SU-DHL-6 (cell line): ENCODE results near the gene SLCO3A1.

Experiments used
- H2AFZ ChIP-seq: fragments of 200-600 bp; sonication (generic); 2 replicates; pipeline ENCODE4 v1.6.1; 2014; ENCODE audit warnings: low read depth, mild to moderate bottlenecking, moderate library complexity, mixed read lengths, antibody characterized with exemption, low read length; ENCODE audit not compliant: severe bottlenecking
- H3F3A ChIP-seq: fragments of 200-600 bp; shearing (Covaris generic); 2 replicates; pipeline ENCODE4 v1.6.0; 2016; ENCODE audit warnings: antibody characterized with exemption, mild to moderate bottlenecking; ENCODE audit not compliant: insufficient read depth
- H3K27ac ChIP-seq: fragments of 200-600 bp; sonication (generic); 2 replicates; pipeline ENCODE4 v1.5.1; 2016; ENCODE audit warnings: low read depth, mild to moderate bottlenecking, low read length, moderate library complexity, mixed read lengths
- H3K27me3 ChIP-seq: fragments of 200-600 bp; sonication (generic), shearing (Covaris generic); 2 replicates; pipeline ENCODE4 v1.6.0; 2014; ENCODE audit warnings: mild to moderate bottlenecking, low read length
- H3K36me3 ChIP-seq: fragments of 200-600 bp; sonication (generic); 2 replicates; pipeline ENCODE4 v1.6.1; 2014; ENCODE audit warnings: mild to moderate bottlenecking, low read length, mixed read lengths
- H3K4me2 ChIP-seq: fragments of 300-600, 200-600 bp; shearing (Covaris generic), sonication (generic); 2 replicates; pipeline ENCODE4 v1.6.0; 2014; ENCODE audit warnings: low read length, low read depth, mild to moderate bottlenecking; ENCODE audit not compliant: poor library complexity, severe bottlenecking
- H3K4me3 ChIP-seq: fragments of 200-600 bp; sonication (generic); 2 replicates; pipeline ENCODE4 v1.5.1; 2014; ENCODE audit warnings: antibody characterized with exemption, low read length, mild to moderate bottlenecking, mixed read lengths; ENCODE audit not compliant: insufficient read depth, poor library complexity, severe bottlenecking
- H3K79me2 ChIP-seq: fragments of 200-600 bp; sonication (generic); 2 replicates; pipeline ENCODE4 v1.6.1; 2014; ENCODE audit warnings: mild to moderate bottlenecking, low read length, moderate library complexity; ENCODE audit not compliant: insufficient read depth
- H3K9ac ChIP-seq: fragments of 200-600 bp; sonication (generic); 2 replicates; pipeline ENCODE4 v1.7.0; 2014; ENCODE audit warnings: mild to moderate bottlenecking, low read length
- H3K9me2 ChIP-seq: fragments of 200-600 bp; sonication (generic); replicated peaks from 2 replicates; pipeline ENCODE4 v1.6.1; 2014; ENCODE audit warnings: low read length; ENCODE audit not compliant: insufficient read depth
- H3K9me3 ChIP-seq: fragments of 200-600 bp; sonication (generic); 2 replicates; pipeline ENCODE4 v1.6.1; 2014; ENCODE audit warnings: low read length, mixed read lengths; ENCODE audit not compliant: insufficient read depth
- H4K20me1 ChIP-seq: fragments of 200-600 bp; sonication (generic); 2 replicates; pipeline ENCODE4 v1.6.1; 2014; ENCODE audit warnings: low read depth, mild to moderate bottlenecking, antibody characterized with exemption, low read length, moderate library complexity, mixed read lengths
- EZH2phosphoT487 ChIP-seq: fragments of 200-600 bp; sonication (generic), shearing (Covaris generic); conservative IDR thresholded peaks from 2 replicates; pipeline ENCODE4 v1.6.1; 2018; ENCODE audit warnings: mild to moderate bottlenecking, antibody characterized with exemption, low read length, moderate library complexity, mixed read lengths
- TF ChIP-seq, protein P1 (sequence below): fragments of 200-600 bp; sonication (generic); IDR thresholded peaks from one replicate; pipeline ENCODE4 v1.5.1; 2017; ENCODE audit warnings: antibody characterized with exemption, mild to moderate bottlenecking, low read length, moderate library complexity; ENCODE audit not compliant: insufficient read depth, poor library complexity, severe bottlenecking

The SLCO3A1 gene

DNA sequence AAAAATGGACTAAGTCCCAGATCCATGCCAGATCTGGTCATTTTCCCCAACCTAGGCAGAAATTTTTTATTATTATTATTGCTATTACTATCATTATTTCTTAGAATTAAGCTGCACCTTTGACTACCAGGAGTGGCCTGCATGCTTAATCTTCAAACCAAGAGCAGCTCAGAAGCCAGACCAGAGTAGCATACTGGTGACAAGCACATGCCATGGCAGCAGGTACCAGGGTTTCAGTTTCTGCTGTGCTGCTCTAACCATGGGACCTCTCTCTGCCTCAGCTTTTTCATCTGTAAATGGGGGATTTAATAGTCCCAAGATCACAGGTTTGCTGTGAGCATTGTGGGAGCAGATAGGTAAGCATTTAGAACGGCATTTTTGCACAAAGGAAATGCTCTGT is 262.3 kb downstream of the SLCO3A1 start:
- no peaks in the 10 kb centered on the region for H3K9me3 ChIP-seq
- H4K20me1 ChIP-seq, result no peaks in the 10 kb centered on the region
- no peaks in the 10 kb centered on the region for H3K79me2 ChIP-seq
- no peak overlapping the region for H2AFZ ChIP-seq
- H3F3A ChIP-seq, result no peaks in the 10 kb centered on the region
- no peak overlapping the region for H3K9ac ChIP-seq
- H3K9me2 ChIP-seq, result no peaks in the 10 kb centered on the region
- H3K4me2 ChIP-seq, result no peak overlapping the region
- H3K4me3 ChIP-seq, result no peak overlapping the region
- H3K36me3 ChIP-seq, result no peaks in the 10 kb centered on the region
- no peak for TF ChIP-seq EZH2phosphoT487
- TF ChIP-seq, protein P1, sequence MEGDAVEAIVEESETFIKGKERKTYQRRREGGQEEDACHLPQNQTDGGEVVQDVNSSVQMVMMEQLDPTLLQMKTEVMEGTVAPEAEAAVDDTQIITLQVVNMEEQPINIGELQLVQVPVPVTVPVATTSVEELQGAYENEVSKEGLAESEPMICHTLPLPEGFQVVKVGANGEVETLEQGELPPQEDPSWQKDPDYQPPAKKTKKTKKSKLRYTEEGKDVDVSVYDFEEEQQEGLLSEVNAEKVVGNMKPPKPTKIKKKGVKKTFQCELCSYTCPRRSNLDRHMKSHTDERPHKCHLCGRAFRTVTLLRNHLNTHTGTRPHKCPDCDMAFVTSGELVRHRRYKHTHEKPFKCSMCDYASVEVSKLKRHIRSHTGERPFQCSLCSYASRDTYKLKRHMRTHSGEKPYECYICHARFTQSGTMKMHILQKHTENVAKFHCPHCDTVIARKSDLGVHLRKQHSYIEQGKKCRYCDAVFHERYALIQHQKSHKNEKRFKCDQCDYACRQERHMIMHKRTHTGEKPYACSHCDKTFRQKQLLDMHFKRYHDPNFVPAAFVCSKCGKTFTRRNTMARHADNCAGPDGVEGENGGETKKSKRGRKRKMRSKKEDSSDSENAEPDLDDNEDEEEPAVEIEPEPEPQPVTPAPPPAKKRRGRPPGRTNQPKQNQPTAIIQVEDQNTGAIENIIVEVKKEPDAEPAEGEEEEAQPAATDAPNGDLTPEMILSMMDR, result no peak
- no peaks in the 10 kb centered on the region for H3K27me3 ChIP-seq
- no peak overlapping the region for H3K27ac ChIP-seq

DNA sequence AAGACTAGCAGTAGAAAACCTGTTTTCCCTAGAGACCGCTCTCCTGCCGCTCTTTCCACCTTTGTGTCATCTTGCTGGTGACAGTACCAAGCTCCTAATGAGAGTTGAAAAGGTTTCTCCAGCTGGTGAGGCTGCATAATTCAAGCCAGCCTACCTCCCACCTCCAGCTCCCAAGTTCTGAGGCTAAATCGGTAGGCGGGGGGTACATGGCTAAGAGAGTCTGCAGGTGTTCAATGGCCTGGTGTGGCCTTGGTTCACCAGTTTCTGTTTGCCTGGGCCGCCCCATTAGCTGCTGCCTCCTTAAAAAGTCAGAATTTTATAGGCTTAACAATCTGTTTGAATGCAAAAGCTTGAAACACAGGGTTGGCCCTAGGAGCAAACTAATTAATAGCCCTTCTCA is 262.8 kb downstream of the SLCO3A1 start:
- no peaks in the 10 kb centered on the region for H3K9me3 ChIP-seq
- no peaks in the 10 kb centered on the region for H3K36me3 ChIP-seq
- no peak overlapping the region for H2AFZ ChIP-seq
- no peaks in the 10 kb centered on the region for H4K20me1 ChIP-seq
- H3K9me2 ChIP-seq, result no peaks in the 10 kb centered on the region
- H3K9ac ChIP-seq, result no peak overlapping the region
- H3K79me2 ChIP-seq, result no peaks in the 10 kb centered on the region
- no peak overlapping the region for H3K27ac ChIP-seq
- no peaks in the 10 kb centered on the region for H3F3A ChIP-seq
- H3K4me3 ChIP-seq, result no peak overlapping the region
- TF ChIP-seq, protein P1, result no peak
- TF ChIP-seq EZH2phosphoT487, result no peak
- H3K4me2 ChIP-seq, result no peak overlapping the region
- no peaks in the 10 kb centered on the region for H3K27me3 ChIP-seq

DNA sequence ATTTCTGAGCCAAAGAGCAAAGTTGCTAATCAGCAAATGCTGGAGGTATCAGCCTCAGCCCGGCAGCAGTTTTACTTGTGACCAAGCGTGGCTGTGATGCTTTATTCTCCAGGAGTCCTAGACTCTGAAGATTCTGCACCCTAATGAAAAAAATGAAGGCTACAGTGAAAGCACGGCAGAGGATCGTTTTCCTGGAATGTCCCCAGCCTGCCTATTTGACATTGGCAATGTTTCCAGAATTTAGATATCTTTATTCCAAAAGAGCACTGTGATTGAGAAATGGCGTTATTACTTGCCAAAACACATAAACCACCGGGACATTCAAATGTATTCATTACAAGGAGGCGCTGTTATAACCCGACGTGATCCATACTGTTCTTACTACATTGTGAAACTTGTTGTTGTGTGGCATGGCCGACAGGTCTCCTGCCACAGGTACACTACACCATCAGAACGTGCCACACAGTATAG is 263.8 kb downstream of the SLCO3A1 start:
- no peaks in the 10 kb centered on the region for H3K9me3 ChIP-seq

More for the DNA sequence above, 263.8 kb downstream of the SLCO3A1 start:
- H3K27me3 ChIP-seq, result no peaks in the 10 kb centered on the region
- no peaks in the 10 kb centered on the region for H3K9me2 ChIP-seq
- no peak overlapping the region for H3K4me3 ChIP-seq
- no peaks in the 10 kb centered on the region for H4K20me1 ChIP-seq
- H3F3A ChIP-seq, result no peaks in the 10 kb centered on the region
- H3K79me2 ChIP-seq, result no peaks in the 10 kb centered on the region
- no peak overlapping the region for H3K9ac ChIP-seq
- H2AFZ ChIP-seq, result no peak overlapping the region
- TF ChIP-seq, protein P1, result no peak
- no peak for TF ChIP-seq EZH2phosphoT487
- H3K36me3 ChIP-seq, result no peaks in the 10 kb centered on the region
- H3K4me2 ChIP-seq, result no peak overlapping the region
- no peak overlapping the region for H3K27ac ChIP-seq
